Natural killer cell treated with Interleukin-12 subunit alpha and Interleukin-12 subunit beta and Interleukin-15 and Interleukin-18, amount 100 ng/mL, for 72 hours (primary cell): ENCODE data around the gene FBP1. TPM values are rescaled to one million over a fixed set of nuclear protein-coding genes. Genes with fewer than 3 reads are reported as not detected.
A peak's percentile ranks its signal among the peaks of the same experiment; 100 is the strongest.

Source experiments
- ATAC-seq, 2 donors: fragments of 150-1000 bp; cut with Tn5 transposase in 1 of 2; sonication (Bioruptor Pico), chemical (Tn5 transposase) in 1 of 2; 2 replicates each; pipeline ENCODE4 v1.10.0; 2021
- DNase-seq: peaks from one replicate; pipeline ENCODE4 v3.0.0; 2022; ENCODE audit warnings: low spot score
- H3K27ac Mint-ChIP-seq, 2 donors: 1 replicate in 1 of 2; 2 replicates in 1 of 2; pipeline ENCODE4 v1.8.0; 2022; ENCODE audit warnings: mixed read lengths in 2 of 2, mild to moderate bottlenecking in 1 of 2, moderate library complexity in 1 of 2
- H3K27me3 Mint-ChIP-seq, 2 donors: 1 replicate in 1 of 2; 2 replicates in 1 of 2; pipeline ENCODE4 v1.8.0; 2022; ENCODE audit warnings: mixed read lengths in 2 of 2
- H3K36me3 Mint-ChIP-seq: one replicate; pipeline ENCODE4 v1.8.0; 2022; ENCODE audit warnings: mixed read lengths
- H3K4me1 Mint-ChIP-seq, 2 donors: 1 replicate in 1 of 2; 2 replicates in 1 of 2; pipeline ENCODE4 v1.8.0; 2022; ENCODE audit warnings: low read depth in 2 of 2, mixed read lengths in 2 of 2, mild to moderate bottlenecking in 1 of 2
- H3K4me3 Mint-ChIP-seq: one replicate; pipeline ENCODE4 v1.8.0; 2022; ENCODE audit warnings: mixed read lengths
- H3K9me3 Mint-ChIP-seq: 2 replicates; pipeline ENCODE4 v1.8.0; 2022; ENCODE audit warnings: mixed read lengths
- total RNA-seq, 2 donors: library from RNA; stranded (reverse); gene quantifications; one replicate each; pipeline ENCODE4 v1.2.3, GENCODE V29; 2022

Gene FBP1
- total RNA-seq, 2 donors from 2014 or later, result 1.4 to 4.9 TPM

DNA sequence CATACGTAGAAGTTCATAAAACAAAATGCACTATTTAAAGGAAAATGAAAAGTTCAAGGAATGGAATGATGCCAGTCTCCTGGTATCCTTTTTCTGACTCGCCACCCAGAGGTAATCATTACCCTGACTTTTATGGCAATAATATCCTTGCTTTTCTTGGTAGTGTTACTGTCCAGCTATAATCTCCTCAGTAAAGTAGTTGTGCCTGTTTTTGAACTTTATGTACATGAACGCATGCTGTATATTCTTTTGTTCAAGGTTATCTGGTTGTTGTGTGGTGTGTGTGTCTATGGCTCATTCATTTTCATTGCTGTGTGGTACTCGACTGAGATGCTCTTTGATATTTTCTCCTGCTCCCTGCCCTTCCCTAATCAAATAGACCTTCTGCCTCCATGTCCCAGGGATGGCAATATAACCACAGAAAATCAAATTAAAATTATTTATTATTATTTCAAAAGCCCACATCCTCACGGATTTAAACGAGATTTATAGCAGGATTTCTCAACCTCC, 29.2 kb upstream of the FBP1 start:
- peaks cover 11 to 20% of the 10 kb centered on the region in 2 donors for H3K27me3 Mint-ChIP-seq
- no peaks in the 10 kb centered on the region for H3K9me3 Mint-ChIP-seq
- DNase-seq (no peak), ATAC-seq (no peak)
- H3K4me1 Mint-ChIP-seq, result peaks cover 6 to 7% of the 10 kb centered on the region in 2 donors
- H3K36me3 Mint-ChIP-seq, result no peaks in the 10 kb centered on the region
- peak overlapping the region; percentile 79 for H3K4me3 Mint-ChIP-seq
- peak overlapping the region in 1 of 2 donors; percentile 19 for H3K27ac Mint-ChIP-seq

- H3K9me3 Mint-ChIP-seq, result no peaks in the 10 kb centered on the region
- no peak overlapping the region for H3K4me3 Mint-ChIP-seq
- DNase-seq, result no peak
- no peak for ATAC-seq
- H3K27ac Mint-ChIP-seq, result no peak overlapping the region
- no peaks in the 10 kb centered on the region for H3K36me3 Mint-ChIP-seq
- peaks cover 6 to 7% of the 10 kb centered on the region in 2 donors for H3K4me1 Mint-ChIP-seq
- peaks cover 14 to 25% of the 10 kb centered on the region in 2 donors for H3K27me3 Mint-ChIP-seq
These were observed 27.2 kb upstream of the FBP1 start for GRCh38 chr9:94666364-94667099.

DNA sequence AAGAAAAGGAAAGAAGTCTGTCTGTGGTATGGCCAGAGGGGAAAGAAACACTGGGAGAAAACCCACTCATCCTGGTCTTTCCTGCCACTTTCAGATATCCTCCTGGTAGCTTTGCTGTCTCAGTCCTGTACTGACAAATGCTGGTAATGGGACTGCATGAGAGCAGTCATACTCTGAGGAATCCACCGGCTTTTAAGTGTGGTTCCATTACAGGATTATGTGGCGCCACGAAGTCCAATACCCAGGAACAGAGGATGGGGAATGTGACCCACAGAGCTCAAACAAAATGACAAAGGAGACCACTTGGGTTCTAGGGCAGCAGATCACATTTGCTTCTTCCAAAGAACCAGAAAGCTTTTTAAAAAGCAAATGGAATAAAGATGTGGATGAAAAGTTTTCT, 26.3 kb upstream of the FBP1 start:
- no peak for ATAC-seq
- H3K27me3 Mint-ChIP-seq, result peaks cover 14 to 25% of the 10 kb centered on the region in 2 donors
- no peak overlapping the region for H3K27ac Mint-ChIP-seq
- no peaks in the 10 kb centered on the region for H3K9me3 Mint-ChIP-seq
- H3K36me3 Mint-ChIP-seq, result no peaks in the 10 kb centered on the region
- no peak overlapping the region for H3K4me3 Mint-ChIP-seq
- no peak for DNase-seq
- peaks cover 6 to 7% of the 10 kb centered on the region in 2 donors for H3K4me1 Mint-ChIP-seq

DNA sequence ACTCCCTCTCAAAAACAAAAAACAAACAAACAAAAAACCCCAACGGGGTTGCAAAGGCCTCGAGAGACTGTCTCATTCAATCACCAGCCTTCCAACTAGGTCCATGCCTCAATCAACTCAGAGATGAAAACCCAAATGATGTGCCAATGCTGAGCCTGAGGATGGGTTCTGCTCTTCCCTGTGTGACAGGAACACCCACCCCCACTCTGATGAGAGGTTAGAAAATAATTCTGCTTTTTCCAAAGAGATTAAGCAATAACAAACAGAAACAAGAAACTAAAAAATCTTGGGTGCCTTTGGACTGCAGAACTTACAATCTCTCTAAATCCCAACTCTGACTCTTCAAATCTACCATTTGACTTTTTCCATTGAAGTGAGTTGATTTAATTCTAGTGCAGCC, 25.5 kb upstream of the FBP1 start:
- no peak for ATAC-seq
- H3K27me3 Mint-ChIP-seq, result peaks cover 14 to 25% of the 10 kb centered on the region in 2 donors
- no peak overlapping the region for H3K4me3 Mint-ChIP-seq
- no peak overlapping the region for H3K27ac Mint-ChIP-seq
- H3K4me1 Mint-ChIP-seq, result peaks cover 6 to 7% of the 10 kb centered on the region in 2 donors
- H3K9me3 Mint-ChIP-seq, result no peaks in the 10 kb centered on the region
- no peaks in the 10 kb centered on the region for H3K36me3 Mint-ChIP-seq
- DNase-seq, result no peak

DNA sequence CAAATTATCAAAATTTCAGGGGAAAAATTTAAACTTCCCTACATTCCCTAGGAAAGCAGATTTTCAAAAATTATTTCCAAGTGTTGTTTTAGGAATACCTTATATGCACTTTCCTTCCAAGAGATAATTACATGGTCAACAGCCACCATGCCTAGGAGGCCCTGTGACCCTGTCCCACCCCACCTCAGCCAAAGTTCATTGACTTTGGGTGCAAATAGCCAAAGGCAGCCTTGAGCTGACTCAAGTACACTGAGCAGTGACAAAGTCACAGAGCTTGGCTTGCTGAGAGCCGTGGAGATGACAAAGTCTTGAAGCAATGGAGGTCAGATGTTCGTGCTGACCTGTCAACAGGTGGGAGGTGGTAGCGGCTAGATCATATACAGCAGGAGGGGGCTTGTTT, 24.3 kb upstream of the FBP1 start:
- no peaks in the 10 kb centered on the region for H3K9me3 Mint-ChIP-seq
- H3K4me3 Mint-ChIP-seq, result no peak overlapping the region
- peaks cover 11 to 25% of the 10 kb centered on the region in 2 donors for H3K27me3 Mint-ChIP-seq
- no peaks in the 10 kb centered on the region for H3K36me3 Mint-ChIP-seq
- peak overlapping the region in 1 of 2 donors; percentile 38 for H3K27ac Mint-ChIP-seq
- ATAC-seq (no peak), DNase-seq (no peak)
- peaks cover 0 to 1% of the 10 kb centered on the region in 2 donors for H3K4me1 Mint-ChIP-seq

- Mint-ChIP-seq H3K4me1 (no peaks in the 10 kb centered on the region), H3K4me3 (no peak overlapping the region), H3K9me3 (no peaks in the 10 kb centered on the region), H3K36me3 (no peaks in the 10 kb centered on the region), H3K27ac (peak overlapping the region in 1 of 2 donors; percentile 38), H3K27me3 (peaks cover 11 to 25% of the 10 kb centered on the region in 2 donors)
- DNase-seq, result no peak
- no peak for ATAC-seq
These were observed 23.8 kb upstream of the FBP1 start for GRCh38 chr9:94663140-94663539.

DNA sequence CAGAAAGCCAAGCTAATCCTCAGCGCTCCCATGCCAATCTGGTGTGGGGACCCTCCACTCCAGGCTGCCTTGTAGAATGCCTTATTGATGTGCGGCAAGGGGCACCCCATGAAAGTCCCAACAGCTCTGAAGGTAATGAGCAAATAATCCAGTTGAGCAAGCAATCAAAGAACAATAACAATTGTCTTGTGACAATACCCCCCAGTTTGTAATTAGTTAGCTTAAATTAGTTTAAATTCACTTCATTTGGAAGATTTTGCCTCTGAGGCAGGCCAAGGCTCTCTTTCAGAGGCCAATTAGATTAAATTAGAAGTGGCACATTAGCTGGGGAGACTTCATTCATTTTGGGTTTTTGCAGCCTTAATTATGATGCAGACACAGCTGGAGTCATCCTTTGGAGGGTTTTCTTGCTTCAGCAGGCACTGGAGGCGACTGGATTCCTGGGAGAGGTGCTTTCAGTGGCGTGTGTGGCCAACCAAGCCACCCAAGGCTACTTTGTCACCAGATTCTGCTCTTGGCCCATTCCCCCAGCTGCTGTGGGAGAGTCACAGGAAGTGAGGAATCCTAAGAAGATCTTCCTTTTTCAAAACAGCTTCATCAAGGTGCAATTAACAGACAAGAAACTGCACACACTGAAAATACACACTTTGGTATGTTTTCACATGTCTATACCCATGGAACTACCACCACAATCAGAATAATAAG, 17.9 kb upstream of the FBP1 start:
- DNase-seq (no peak), ATAC-seq (no peak)
- H3K27ac Mint-ChIP-seq, result no peak overlapping the region
- no peaks in the 10 kb centered on the region for H3K9me3 Mint-ChIP-seq
- H3K36me3 Mint-ChIP-seq, result no peaks in the 10 kb centered on the region
- peaks cover 21 to 23% of the 10 kb centered on the region in 2 donors for H3K4me1 Mint-ChIP-seq
- H3K27me3 Mint-ChIP-seq, result peaks cover 0 to 7% of the 10 kb centered on the region in 2 donors
- H3K4me3 Mint-ChIP-seq, result no peak overlapping the region

DNA sequence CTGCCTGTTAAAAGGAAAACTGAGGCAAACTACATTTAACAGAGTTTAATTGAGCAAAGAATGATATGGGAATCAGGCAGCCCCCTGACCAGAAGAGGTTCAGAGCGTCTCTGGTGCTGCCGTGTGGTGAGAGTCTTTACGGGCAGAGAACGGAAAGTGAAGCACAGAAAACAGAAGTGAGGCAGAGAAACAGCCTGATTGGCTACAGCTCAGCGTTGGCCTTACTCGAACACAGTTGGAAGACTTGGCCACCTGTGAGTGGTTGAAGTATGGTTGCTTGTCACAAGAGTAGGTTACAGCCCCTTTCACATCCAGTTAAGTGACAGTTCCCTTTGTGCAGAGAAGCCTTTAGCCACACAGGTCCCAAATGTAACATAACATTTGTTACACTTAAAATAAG, 16.9 kb upstream of the FBP1 start:
- ATAC-seq (peak; percentile 86 to 89), DNase-seq (no peak)
- H3K27me3 Mint-ChIP-seq, result peaks cover 0 to 9% of the 10 kb centered on the region in 2 donors
- H3K4me1 Mint-ChIP-seq, result peaks cover 21 to 23% of the 10 kb centered on the region in 2 donors
- no peaks in the 10 kb centered on the region for H3K36me3 Mint-ChIP-seq
- peak overlapping the region; percentile 63 for H3K4me3 Mint-ChIP-seq
- peak overlapping the region; percentile 61 to 90 for H3K27ac Mint-ChIP-seq
- H3K9me3 Mint-ChIP-seq, result no peaks in the 10 kb centered on the region

- H3K9me3 Mint-ChIP-seq, result no peaks in the 10 kb centered on the region
- peak overlapping the region; percentile 63 for H3K4me3 Mint-ChIP-seq
- peaks cover 0 to 9% of the 10 kb centered on the region in 2 donors for H3K27me3 Mint-ChIP-seq
- DNase-seq (no peak), ATAC-seq (peak in 1 of 2 donors; percentile 50)
- no peaks in the 10 kb centered on the region for H3K36me3 Mint-ChIP-seq
- peak overlapping the region; percentile 61 to 90 for H3K27ac Mint-ChIP-seq
- peaks cover 21 to 23% of the 10 kb centered on the region in 2 donors for H3K4me1 Mint-ChIP-seq
These were observed 16.4 kb upstream of the FBP1 start for GRCh38 chr9:94655739-94656138.

- peaks cover 21 to 23% of the 10 kb centered on the region in 2 donors for H3K4me1 Mint-ChIP-seq
- no peaks in the 10 kb centered on the region for H3K36me3 Mint-ChIP-seq
- H3K9me3 Mint-ChIP-seq, result no peaks in the 10 kb centered on the region
- peaks cover 0 to 9% of the 10 kb centered on the region in 2 donors for H3K27me3 Mint-ChIP-seq
- no peak overlapping the region for H3K27ac Mint-ChIP-seq
- no peak overlapping the region for H3K4me3 Mint-ChIP-seq
- ATAC-seq (peak in 1 of 2 donors; percentile 3), DNase-seq (no peak)
These were observed 15.0 kb upstream of the FBP1 start for GRCh38 chr9:94654165-94654894.

GRCh38 chr9:94650949-94651348, 11.6 kb upstream of the FBP1 start:
- no peak overlapping the region for H3K4me3 Mint-ChIP-seq
- H3K36me3 Mint-ChIP-seq, result no peaks in the 10 kb centered on the region
- H3K4me1 Mint-ChIP-seq, result peaks cover 13% of the 10 kb centered on the region in 2 donors
- no peaks in the 10 kb centered on the region for H3K9me3 Mint-ChIP-seq
- no peak for DNase-seq
- H3K27ac Mint-ChIP-seq, result no peak overlapping the region
- H3K27me3 Mint-ChIP-seq, result peaks cover 0 to 14% of the 10 kb centered on the region in 2 donors
- no peak for ATAC-seq

DNA sequence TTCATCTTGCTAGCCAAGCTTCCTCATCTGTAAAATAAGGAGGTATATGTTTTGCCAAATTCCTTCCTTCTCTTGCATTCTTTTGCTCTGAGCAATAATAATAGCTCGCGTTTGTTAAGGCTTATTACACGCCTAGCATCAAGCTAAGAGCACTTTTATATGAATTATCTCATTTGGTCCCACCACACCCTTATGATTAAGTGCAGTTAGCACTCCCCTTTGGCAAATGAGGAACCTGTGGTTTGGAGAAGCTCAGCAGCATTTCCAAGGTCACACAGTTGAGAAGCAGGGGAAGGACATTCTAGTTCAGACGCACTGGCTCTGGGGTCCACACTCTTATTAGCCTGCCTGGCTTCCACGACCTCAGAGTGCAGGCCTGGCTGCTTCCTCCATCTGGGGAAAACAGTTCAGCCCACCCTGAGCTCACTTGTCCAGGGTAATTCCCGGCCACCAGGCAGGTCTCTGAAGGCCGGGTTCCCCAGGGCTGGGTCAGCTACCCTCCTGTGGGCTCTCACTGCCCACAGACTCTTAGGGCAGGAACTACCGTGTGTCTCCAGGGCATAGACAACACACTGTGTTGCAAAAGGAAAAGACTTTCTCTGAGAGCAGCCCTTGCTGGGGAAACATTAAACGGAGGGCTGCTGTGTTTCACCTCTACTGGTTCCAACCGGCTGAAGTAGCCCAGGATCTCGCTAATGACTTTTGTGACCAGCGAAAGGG, 9.9 kb upstream of the FBP1 start:
- no peak overlapping the region for H3K27ac Mint-ChIP-seq
- no peak overlapping the region for H3K4me3 Mint-ChIP-seq
- peaks cover 0 to 10% of the 10 kb centered on the region in 2 donors for H3K27me3 Mint-ChIP-seq
- ATAC-seq (no peak), DNase-seq (no peak)
- no peaks in the 10 kb centered on the region for H3K36me3 Mint-ChIP-seq
- peaks cover 2 to 3% of the 10 kb centered on the region in 2 donors for H3K4me1 Mint-ChIP-seq
- H3K9me3 Mint-ChIP-seq, result no peaks in the 10 kb centered on the region

GRCh38 chr9:94648185-94648584, 8.9 kb upstream of the FBP1 start:
- no peak overlapping the region for H3K4me3 Mint-ChIP-seq
- H3K27ac Mint-ChIP-seq, result no peak overlapping the region
- DNase-seq, result no peak
- H3K36me3 Mint-ChIP-seq, result no peaks in the 10 kb centered on the region
- peaks cover 0 to 10% of the 10 kb centered on the region in 2 donors for H3K27me3 Mint-ChIP-seq
- H3K4me1 Mint-ChIP-seq, result no peaks in the 10 kb centered on the region
- no peaks in the 10 kb centered on the region for H3K9me3 Mint-ChIP-seq
- no peak for ATAC-seq
